ELR (cell line): ENCODE results near the gene SLC25A21.

Experiments used
- DNase-seq: peaks from one replicate; pipeline ENCODE4 v3.0.0-alpha.2; 2015; ENCODE audit warnings: low read depth

The SLC25A21 gene

DNA sequence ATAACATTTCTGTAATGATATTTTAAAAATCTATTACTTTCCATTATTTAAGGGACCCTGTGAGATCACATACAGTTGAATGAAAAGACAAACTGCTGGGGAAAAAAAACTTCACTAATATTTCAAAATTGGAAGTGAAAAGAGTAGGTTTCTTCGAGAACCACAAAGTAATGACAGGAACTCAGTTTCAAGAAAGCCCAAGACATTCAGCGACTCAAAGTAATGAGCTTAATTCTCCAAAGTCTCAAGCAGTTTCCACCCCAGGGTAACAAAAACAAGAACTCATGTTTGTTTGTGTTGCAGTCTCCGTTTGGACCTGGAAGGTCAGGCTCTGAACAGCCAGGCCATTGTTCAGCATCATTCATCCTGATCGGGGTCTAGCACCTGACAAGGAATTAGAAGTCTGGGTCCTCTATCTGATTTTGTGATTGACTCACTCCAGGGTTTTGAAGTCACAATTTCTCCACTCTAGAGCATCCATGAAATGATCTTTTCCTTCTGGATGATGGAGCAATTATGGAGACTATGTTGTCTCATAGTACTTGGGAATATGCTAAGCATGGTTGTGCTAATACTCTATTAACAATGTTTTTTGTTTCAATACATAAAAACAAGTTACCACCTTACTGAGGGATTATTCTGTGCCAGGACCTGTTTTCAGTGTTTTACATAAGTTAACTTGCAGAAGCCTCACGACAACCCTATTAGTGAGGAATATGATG lies 126.9 kb downstream of the SLC25A21 start:
- no peak for DNase-seq

DNA sequence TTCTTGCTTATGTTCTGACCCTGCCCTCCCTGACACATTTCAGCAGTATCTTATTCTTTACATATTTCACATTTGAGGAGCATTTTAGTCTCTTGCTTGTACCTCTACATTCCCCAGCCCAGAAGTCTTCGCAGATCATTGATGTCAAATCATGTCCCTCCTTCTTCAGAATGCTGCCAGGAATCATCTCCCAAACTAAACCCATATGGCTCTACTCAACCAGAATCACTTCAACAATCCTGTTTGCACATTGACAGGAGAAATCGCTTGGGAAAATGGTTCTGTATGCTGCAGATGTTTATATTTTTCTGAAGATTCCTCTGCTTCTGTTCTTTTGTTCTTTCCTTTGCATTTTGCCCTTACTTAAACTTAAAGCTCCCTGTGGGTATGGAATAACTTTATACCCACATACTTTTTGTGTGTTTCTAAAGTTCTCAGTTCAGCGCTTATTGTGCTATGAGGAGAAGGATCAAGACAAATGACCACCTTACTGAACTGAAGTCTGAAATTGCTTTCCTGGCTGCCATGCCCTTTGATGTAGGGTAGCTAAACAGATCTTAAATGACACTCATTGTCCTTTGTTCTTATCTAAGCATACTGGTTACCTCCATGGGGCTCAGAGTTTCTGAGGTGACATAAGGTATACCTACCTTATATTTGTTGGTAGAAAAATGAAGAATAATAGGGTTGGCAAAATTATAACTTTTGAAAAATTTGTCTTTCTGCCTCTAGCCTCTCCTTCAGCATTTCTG lies 134.6 kb downstream of the SLC25A21 start:
- DNase-seq: no peak

DNA sequence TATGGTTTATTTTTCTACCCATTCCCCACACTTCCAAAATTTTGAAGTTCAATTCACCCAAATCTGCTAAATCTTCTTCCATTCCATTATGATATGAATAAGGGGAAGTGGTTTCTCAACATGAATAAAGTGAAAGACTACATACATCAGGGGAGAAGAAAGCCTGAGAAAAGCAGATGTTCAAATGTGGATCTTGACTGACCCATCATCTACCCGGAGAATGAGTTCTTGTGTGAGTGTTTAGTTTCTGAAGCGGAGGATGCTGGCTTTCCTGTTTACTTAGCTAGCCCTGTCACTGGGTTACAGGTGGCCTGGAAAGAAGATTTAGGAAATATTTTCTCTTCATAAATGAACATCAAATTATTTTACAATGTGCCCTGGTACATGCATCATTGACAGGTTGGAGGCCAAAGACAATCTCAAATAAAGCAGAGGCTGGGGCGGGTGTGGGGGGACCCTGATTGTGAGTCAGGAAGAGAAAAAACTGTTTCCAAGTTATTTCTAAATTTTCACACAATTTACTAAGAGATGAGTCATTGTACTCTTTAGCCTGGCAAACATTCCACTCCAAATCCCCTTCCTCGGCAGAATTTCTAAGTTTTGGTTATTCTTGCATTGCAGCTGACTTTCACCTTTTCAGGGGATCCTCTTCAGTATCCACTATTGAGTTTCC lies 135.6 kb downstream of the SLC25A21 start:
- DNase-seq: peak; percentile 25

DNA sequence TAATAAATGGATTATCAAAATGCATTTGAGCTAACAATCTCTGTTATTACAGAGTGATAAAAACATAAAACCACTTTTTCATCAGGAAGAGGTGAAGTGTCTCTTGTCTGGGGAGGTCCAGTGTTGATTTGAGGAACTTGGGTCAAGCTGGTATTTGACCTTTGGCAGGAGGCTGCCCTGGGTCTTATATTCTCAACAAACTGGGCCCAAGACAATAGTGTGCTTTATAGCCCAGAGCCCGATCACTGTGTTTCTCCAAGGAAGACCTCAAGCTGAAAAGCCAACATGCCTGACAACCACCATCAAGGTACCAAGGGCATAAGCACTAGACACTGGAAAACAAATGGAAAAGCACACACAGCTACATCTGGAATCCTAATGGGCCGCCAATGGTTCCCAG lies 137.0 kb downstream of the SLC25A21 start:
- DNase-seq: no peak

DNA sequence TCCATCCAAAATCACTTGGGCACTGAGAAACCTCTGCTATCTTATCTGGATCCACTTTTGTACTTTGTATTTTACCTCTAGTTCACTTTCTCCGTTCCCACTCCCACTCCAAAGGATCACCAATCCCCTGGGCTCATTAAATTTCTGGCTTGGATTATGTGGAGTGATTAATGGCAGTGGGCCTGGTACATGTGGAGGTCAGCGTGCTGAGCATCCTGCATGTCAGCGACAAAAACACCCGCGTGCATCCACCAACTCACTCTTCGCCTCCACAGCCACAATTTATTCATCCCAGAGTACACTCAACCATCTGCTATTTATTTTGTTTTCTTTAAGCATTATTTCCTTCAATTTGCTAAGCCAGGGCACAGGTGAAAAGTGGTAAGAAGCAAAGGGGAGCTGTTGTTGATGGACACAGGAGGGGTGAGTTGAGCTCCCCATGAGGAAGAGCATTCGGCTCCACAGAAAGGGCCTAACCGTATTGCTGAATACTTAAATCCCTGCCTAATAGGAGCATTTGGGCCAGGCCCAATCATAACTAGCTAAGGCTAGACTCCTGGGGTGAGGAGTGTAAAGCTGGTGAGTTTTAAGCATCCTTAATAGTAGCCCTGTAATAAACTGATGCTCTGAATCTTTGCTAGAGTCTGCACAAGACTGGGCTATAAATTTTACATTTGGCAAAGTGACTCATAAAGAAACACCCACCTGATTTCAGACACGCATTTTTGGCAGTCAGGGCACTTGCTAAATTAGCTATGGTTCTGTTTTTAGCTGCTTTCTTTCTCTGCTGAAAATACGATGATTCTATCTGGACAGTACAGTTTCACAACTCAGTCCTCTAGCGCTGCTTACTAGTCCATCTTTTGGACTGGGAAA lies 137.8 kb downstream of the SLC25A21 start:
- no peak for DNase-seq

DNA sequence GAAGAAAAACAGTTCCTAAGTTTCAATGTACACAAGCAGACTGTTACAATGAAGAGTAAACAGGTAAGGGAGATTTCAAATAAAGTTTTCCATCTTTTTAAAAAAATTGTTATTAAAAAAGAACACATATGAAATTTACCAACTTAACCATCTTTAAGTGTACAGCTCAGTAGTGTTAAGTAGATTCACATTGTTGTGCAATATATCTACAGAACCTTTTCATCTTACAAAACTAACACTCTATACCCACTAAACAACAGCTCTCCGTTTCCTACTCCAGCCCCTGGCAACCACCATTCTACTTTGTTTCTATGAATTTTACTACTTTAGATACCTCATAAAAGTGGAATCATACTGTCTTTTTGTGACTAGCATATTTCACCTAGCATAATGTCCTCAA lies 139.5 kb downstream of the SLC25A21 start:
- DNase-seq: no peak

DNA sequence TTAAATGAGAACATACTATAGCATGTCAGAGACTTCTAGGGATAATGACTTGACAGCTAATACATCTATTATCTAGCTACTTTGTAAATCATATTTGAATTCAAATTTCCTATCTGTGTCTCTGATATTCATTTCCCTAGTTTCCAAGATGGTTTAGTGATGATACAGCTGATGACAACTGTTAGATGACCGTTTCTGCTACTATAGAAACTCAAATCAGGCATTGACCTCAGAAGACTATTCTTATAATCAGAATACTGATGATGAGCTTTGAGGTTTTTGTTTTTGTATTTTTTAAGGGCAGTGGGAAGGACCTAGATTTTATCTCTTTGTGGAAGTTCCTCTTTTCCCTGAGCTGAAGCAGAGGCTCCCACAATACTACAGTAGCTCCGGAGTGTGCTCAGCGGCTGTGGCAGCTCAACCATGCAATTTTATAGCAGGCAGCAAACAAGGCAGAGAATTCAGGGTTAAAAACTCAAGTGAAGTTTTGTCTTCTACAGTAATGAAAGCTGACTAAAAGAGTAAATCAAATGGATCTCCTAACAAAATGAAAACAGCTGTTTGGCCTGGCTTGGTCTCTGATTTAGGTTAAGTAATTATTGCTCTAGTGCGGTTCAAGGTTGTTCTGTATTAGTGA lies 145.1 kb downstream of the SLC25A21 start:
- no peak for DNase-seq

DNA sequence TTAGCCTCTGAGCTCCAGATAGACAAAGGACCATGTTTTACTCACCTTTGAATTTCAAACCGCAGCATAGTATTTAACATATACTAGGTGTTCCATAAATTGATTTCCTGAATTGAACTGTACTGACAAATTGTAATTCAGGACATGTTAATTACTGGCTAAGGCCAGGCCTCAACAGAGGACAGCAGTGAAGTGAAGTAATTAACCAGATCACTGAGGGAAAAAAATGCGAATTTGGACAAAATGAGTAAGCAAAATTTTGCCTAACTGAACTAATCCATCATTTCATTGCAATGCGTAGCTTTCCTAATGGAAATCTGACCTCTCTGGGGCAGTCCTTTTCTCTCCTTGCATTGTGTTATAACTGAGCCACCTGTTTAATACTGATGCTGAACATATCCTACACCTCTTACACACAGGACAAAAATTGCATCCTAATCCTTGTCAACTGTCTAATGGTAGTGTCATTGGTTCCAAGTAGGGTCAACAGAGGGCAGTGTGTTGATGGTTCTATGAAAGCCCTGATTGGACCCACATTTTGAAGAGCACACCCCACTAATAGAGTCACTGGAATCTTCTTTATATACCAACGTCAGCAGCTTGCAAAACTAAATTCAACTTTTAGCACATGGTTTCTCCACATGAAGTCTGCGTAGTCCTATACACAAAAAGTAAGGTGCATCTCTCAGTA lies 148.4 kb downstream of the SLC25A21 start:
- DNase-seq: peak; percentile 10

DNA sequence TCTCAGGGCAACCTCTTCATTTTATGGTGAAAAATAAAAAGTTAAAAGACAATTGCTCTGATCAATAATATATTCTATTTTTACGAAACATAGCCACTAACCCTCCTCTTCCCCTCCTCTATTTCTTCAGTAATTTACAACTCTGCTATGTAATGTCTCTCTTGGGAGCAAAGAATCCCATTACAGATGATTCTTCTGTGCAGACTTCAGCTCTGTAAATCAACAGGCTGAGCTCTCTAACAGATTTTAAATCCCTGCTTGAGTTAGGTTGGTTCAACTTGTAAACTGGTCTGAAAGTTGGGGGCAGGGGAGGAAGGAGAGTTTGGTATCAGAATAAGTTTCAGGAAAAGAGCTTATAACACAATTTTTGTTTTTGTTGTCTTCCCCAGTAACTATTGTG lies 151.0 kb downstream of the SLC25A21 start:
- DNase-seq: no peak

DNA sequence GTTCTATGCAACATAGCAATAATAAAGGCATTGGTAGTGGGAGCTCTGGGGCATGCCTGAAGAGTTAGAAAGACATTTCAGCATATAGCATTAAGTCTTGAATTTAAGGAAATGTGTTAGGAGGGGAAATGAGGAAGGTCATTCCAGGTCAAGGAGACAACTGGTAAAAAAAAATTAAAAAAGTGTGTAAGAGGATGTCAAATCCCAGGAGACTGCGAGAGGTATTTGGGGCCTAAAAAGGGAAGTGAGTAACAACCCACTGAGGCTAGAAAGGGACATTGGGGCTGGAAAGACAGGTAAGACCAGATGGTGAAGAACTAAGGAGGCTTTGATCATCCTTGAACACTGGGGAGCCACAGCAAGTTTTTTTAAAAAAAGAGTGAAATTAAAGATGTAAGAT lies 152.9 kb downstream of the SLC25A21 start:
- no peak for DNase-seq

DNA sequence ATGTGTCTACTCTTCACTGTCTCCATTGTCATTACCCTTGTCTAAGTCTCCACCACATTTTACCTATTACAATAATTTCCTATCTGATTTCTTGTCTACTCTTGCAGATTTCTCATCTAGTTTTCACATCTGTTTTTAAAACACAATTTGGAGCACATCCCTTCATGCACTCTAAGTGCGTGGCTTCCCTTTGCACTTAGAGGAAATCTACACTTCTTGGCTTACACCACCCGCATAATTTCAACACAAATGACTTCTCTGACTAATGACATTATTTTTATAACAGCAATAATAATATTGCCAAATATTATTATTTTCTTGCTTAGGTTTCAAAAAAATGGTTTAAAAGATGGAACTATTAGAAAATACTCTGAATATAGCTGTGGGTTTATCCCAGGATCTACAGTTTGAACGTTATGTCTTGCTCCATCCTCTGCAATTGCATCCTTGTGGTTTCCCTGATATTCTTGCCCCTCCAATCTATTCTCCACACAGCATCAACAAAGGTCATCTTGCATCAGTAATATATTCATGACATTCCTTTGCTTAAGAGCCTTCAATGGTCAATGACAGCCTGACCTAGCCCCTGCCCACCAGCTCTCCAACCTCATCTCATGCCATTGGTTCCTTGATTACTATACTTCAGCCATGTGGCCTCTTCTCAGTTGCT lies 153.7 kb downstream of the SLC25A21 start:
- no peak for DNase-seq

DNA sequence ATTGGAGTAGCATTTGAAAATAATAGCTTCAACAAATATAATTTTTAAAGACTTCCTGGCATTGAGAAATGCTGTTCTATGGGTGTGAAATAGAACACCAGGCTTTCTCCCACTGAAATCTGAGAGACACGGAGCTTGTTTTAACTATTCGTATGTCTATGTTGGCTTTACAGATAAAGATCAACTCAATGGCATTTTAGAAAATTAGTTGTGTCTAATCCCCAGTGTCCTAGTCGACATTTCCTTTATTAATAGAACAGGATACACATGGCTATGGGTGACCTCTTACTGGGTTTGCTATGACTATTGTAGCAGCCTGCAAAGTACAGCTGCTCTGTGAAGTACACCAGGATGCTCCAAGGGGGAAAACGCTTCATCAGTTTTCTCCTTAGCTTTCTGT lies 159.3 kb downstream of the SLC25A21 start:
- no peak for DNase-seq

DNA sequence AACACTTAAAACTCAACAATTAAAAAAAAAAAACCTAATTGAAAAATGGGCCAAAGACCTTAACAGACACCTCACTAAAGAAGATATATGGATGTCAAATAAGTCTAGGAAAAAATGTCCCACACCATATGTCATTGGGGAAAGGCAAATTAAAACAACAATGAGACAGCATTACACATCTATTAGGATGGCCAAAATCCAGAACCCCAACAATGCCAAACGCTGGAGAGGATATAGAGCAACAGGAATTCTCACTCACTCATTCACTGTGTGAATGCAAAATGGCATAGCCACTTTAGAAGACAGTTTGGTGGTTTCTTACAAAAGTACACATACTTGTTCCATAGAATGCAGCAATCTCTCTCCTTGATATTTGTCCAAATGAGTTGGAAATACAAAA lies 173.7 kb downstream of the SLC25A21 start:
- DNase-seq: no peak

DNA sequence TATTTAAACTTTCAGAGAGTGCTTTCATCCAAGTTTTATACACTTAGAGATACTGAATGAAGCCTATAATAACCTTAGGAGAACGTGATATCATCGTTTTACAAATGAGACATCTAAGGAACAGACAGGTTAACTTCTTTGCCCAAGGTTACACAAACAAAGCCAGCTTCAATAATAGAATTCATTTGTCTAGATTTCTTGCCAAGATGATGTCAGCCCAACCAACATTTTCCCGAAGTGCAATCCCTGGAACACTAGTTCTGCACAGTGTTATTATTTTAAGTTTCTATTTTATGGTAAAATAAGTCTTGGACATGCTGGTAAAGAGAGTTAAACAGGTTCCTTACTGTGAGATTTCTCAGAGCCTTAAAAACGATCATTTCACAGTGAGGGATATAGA lies 174.6 kb downstream of the SLC25A21 start:
- no peak for DNase-seq

DNA sequence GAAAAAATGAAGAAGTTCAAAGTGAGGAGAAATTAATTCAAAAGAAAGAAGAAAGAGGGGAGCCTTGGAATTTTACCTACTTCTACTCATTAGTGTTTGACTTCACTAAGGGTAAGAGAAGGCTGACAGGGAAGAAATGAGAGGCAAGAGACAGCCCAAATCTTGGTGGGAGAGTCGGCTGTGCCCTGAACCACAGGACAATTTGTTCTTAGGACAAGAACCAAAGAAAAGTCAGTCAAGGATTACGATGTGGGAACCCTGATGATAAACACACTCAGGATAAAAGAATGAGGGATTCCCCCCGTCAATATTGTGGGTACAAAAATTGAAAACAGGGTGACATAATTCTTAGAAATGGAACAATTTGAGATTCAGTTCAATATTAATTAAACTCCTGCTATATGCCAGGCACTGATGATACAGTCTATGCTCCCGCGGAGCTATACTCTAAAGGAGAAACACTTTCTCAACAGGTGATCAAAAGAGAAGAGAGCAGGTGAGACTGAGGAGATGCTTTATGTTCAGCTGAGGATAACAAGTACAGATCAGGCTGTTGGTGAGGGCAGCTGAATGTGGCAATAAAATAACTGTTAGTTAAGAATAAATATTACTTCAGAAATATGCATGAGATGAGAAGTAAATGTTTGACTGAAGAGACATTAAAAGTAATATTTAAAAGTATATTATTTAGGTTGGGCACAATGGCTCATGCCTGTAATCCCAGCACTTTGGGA lies 175.4 kb downstream of the SLC25A21 start:
- DNase-seq: no peak

DNA sequence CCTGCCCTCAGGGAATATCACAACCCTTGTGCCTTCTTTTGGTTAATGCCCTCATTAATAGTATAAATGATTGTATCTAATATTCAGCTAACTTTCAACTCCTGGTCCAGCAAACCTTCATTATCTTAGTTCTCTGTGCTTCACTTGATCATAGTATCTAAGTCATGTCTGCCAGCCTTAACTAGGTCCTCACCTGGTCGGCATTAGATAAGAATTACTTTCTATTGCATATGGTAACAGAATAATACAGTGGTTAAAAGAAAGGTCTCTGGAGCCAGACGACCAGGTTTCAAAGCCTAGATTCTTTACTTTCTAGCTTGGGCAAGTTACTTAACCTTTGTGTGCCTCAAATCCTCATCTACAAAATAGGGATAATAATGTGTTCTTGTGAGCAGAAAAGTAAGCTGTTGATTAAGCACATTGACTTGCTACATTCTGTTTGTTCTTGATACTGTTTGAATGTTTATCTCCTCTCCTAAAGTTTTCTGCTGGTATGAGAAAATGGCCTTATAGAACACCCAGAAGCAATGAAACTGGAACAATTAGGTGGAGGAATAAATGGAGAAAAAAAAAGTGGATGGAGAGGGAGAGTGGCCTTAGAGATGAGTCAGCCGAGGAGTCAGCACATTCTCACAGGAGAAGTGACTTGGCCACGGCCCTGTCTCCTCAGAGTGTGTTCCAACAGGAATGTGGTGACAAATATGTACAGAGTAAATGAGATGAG lies 176.1 kb downstream of the SLC25A21 start:
- DNase-seq: peak; percentile 67

DNA sequence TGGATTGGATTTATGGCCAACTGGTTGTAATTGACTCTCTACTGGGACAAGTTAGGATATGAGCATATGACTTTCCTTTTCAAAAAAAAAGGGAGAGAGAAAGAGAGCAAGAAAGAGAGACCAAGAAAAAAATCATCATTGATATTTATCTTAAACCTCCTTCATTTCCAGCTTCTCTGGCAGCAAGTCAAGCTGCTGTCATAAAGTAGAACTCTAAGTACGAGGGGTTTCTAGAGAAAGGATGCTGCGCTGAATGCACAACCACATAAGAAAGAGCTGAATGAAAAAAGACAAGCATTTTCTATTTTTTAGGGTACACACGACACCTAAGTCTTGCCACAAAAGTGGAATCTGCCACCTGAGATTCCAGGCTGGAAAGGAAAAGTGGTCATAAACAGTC lies 182.6 kb downstream of the SLC25A21 start:
- no peak for DNase-seq

DNA sequence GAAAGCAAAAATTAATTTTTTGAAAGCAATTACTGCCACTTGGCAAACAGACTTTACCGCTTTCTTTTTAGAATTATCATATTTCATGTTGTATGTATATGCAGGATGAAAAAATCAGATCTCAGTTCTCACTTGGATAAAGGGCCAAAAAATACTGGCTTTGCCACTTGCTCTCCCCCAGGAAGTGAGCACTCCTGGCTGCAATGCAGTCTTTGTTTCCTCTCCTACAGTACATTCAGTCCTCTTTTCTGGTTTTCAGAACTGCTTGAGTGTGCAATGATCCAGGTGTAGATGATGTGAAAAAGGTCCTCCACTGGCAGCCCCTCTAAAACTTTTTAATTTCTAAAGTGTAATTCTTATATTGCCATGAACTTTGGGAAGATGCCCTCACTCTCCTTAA lies 183.4 kb downstream of the SLC25A21 start:
- DNase-seq: no peak

DNA sequence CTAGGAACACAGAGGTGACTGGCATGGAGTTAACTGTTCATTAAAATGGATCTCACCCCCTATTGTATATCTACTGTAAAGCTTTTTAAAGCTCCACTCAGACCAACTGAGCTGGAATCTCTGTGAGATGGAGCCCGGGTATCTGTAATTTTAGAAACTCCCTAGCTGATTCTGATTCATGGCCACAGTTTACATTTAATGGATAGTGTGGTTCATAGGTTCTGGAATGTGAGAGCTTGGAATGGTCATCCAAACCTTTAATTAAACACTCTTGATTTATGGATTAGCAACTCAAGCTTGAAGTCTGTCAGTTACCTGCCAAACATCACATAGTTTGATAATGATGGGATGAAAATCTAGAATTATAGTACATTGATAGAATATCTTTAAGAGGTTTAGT lies 183.8 kb downstream of the SLC25A21 start:
- peak; percentile 49 for DNase-seq
